Activated T-cell treated with anti-CD3 and anti-CD28 coated beads for 4 hours (primary cell): ENCODE data around the gene NDUFS5.
"Not testable (repeated sequence)": the region's sequence is repeated elsewhere in the genome, so short reads cannot be mapped to it uniquely, and the experiment has no call there.

Experiments used
- DNase-seq: peaks from one replicate; pipeline ENCODE4 v3.0.0-alpha.2; 2020

Gene NDUFS5

DNA sequence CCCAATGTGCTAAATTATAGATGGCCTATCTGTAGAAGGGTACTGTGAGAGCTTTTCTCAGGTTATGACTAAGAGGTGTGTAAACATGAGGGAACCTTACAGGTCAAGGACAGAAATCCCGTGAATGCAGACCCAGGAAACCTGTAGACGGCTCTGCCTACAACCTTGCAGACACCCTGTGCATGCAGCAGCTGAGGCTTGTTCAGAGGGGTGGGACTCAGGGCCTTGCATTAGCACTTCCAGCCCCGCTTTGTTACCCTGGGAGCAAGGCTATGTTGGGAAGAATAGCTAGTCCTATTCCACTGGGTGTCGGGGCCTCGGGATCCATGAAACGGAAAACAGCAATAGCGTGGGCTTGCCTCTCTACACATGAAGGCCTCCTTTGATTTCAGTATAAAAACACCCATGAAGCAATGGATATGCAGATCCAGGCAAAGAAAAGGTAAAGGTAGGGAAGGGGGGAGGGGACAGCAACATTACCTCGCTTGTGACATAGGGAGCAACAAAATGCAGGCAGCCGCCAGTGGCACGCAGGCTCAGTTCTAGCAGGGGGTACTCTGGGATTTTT lies 9.5 kb upstream of the NDUFS5 start:
- no peak for DNase-seq

DNA sequence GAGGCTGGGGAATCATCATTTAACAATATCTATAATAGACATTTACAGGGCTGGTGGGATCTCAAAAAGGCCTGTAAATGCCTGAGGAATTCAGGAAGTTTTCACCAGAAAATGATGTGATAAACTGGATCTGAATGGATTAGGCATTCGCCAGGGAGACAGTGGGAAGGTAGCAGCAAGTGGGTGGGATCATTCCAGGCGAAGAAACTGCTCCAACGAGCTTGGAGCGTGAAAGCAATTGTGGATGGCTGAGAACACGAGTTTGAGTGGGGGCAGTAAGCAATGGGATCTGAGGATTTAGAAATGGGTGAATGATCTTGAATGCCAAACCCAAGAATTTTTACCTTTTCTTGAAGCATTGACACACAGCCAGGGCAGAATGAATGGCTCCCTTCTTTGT lies 8.9 kb upstream of the NDUFS5 start:
- DNase-seq = no peak

DNA sequence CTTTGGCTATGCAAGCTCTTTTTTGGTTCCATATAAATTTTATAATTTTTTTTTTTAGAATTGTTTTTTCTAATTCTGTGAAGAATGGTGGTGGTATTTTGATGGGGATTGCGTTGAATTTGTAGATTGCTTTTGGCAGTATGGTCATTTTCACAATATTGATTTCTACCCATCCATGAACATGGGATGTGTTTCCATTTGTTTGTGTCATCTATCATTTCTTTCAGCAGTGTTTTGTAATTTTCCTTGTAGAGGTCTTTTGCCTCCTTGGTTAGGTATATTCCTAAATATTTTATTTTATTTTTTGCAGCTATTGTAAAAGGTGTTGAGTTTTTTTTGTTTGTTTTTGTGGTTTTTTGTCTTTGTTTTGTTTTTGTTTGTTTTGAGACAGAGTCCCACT lies 5.7 kb upstream of the NDUFS5 start:
- not testable (repeated sequence) for DNase-seq

DNA sequence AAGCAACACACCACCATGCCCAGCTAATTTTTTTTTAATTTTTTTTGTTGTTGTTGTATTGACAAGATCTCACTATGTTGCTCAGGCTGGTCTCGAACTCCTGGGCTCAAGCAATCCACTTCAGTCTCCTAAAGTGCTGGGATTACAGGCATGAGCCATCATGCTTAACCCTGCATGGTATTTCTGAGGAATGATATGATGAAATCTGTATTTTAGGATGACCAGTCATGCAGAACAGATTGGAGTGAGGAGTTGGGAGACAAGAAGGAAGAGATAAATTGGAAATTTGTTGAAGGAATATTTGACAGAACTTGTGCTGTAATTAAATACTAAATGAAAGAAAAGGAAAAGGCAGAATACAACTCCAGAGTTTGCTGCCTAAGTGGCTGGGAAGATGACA lies 4.7 kb upstream of the NDUFS5 start:
- DNase-seq = no peak

DNA sequence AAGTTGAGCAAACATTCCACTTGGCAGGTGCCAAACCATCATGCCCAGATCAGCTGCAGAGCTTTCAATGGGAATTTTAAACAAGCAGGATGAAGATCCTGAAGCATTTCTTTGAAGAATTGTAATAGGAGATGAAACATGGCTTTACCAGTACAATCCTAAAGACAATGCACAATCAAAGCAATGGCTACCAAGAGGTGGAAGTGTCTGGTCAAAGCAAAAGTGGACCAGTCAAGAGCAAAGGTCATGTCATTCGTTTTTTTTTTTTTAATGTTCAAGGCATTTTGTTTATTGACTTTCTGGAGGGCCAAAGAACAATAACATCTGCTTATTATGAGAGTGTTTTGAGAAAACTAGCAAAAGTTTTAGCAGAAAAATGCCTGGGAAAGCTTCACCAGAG lies 3.0 kb upstream of the NDUFS5 start:
- DNase-seq = no peak

DNA sequence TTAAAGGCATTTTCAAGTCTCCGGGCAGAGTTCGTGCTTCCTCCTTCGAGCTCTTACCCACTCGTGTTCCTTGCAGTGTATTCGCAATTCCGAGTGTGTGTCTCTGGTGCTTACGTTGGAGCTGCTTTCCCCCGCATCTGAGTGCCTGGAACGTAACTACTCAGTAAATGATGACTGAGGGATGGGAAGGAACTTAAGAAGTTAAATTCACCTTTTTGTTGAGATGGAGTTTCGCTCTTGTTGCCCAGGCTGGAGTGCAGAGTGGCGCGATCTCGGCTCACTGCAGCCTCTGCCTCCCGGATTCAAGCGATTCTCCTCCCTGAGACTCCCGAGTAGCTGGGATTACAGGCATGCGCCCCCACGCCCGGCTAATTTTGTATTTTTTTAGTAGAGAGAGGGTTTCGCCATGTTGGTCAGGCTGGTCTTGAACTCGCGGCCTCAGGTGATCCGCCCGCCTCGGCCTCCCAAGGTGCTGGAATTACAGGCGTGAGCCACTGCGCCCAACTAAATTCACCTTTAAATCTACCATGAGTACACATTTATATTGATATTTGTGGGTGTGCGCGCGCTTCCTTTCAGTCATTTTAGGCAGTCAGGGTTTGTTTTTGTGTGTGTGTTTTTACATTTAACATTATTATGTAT lies 837 bp downstream of the NDUFS5 start:
- no peak for DNase-seq

DNA sequence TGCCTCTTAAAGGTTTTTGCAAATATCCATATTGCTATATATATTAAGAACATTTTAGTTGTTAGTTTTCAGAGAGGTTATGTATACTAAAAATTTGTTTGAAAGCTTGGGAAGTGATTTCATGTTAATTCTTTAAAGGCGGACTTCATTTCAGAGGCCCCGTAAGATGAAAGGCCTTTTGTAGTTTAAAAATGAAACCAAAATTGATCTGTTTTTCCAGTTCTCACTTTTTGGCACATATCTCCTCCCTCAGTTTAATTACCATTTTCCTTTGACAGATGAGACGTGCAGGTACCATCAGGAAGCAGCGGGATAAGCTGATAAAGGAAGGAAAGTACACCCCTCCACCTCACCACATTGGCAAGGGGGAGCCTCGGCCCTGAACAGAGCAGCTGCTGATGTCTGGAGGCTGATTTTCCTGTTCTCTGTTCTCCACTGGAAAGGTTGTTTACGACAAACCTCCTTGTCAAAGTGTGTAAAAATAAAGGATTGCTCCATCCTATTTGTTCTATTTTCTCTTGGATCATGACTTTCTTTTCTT lies 8.0 kb downstream of the NDUFS5 start:
- DNase-seq = no peak

DNA sequence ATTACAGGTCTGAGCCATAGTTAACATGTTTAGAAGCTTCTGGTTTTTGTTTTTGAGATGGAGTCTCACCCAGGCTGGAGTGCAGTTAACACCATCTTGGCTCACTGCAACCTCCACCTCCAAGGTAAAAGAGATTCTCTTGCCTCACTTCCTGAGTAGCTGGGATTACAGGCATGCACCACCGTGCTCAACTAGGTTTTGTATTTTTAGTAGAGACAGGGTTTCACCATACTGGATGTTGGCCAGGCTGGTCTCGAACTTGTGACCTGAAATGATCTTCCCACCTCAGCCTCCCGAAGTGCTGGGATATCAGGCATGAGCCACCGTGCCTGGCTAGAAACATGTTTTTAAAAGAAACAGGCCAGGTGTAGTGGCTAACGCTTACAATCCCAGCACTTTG lies 10.5 kb downstream of the NDUFS5 start:
- no peak for DNase-seq

DNA sequence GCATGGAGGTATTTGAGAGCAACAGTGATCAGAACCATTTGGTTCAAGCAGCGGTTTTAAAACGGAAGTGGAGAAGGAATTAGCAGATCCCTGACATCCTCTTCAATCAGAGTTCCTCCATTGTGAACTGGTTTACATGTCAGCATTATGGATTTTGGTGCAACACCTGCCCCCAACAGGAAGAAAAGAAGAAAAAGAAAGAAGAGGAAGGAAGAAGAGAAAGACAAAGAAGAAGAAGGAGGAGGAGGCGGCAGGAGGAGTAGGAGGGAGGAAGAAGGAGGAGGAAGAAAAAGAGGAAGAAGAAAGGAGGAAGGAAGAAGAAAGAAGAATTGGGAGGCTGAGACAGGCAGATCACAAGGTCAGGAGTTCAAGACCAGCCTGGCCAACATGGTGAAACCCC lies 17.4 kb downstream of the NDUFS5 start:
- DNase-seq = no peak

DNA sequence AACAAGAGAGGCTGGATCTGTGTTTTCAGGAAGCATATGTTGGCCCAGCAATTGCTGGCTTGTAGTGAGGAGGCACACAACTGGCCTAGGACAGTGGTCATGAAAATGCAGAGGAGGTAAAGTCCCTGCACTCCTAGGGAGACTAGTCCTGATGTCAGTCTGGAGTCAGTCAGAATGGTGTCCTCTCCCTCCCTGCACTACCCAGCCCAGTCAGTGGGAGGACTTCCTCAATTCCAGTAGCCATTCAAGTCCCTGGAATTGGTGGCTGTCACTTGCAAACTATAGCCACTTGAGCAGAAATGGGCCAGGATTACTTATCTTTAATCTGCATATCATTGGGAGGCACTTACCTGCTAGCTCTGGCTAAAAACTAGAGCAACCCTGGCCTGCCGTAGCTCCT lies 18.6 kb downstream of the NDUFS5 start:
- DNase-seq = no peak

DNA sequence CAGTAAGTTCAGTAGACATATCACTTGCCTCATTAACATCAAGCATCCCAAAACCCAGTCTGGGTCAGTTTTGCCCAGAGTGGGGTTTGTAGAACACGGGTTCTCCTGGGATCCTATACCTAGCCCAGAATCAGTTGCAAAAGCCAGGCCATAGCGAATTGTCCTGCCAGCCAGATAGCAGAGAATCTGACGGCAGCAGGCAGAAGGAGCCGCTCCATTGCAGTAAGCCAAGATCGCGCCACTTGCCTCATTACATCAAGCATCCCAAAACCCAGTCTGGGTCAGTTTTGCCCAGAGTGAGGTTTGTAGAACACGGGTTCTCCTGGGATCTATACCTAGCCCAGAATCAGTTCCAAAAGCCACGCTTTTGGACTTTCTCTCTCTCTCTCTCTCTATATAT lies 19.1 kb downstream of the NDUFS5 start:
- DNase-seq = no peak

DNA sequence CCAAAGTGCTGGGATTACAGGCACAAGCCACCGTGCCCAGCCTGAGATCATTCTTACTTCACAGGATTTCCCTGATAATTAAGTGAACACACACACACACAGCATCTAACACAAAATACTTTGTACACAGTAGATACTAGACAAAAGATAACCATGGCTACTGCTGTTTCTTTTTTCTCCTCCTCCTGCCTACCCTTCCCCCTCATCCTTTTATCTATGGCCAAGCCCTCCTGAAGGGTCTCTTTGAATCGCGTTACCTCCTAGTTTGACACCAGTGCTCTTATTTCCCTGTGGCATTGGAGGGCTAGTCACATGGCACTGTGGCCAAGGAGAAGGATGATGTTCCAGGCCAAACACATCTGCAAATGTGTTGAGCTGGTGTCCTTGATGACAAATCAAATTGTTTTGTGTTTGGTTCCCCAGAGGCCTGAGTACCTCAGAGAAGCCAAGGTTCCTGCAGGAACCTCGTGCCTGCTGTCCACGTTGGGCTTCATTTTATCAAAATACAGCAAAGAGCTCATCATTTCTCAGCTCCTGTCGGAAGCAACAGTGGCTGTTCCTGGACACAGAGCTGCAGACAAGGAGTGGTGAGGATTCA lies 20.6 kb downstream of the NDUFS5 start:
- DNase-seq = no peak

DNA sequence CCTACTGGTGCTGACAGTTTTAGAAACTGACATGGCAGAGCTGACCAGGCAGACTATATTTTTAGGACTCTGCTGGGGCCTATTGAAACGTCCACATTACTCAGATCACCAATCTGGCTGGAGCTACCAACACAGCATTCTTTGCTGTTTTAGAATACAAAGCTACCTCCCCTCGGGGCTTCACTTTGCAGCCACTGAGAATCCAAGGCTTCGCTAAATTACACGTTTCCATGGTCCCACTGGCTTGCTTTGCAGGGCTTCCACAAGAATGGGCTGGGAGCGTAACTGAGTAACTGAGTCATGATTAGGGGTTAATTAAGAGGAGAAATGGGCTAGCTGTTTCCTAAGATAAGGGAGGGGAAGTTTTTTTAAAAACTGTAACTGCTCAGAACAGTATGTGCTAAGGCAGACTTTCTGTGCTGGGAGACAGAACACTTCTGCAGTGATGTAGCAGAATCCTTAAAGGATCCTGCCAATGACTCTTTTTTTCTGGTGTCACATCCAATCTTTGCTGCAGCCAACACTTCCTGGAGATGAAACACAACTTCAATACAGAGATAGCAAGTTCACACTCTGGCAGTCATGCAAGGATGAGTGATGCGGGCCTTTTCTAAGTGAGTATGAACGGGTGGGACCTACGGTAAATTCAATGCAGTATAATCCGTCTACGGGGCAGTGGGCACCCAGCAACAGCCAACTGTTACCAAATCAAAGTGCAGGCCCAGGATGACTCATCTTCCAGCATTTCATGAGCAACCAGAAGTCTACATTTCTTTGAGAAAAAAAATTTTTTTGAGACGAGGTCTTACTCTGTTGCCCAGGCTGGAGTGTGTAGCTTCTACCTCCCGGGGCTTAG lies 21.5 kb downstream of the NDUFS5 start:
- no peak for DNase-seq

DNA sequence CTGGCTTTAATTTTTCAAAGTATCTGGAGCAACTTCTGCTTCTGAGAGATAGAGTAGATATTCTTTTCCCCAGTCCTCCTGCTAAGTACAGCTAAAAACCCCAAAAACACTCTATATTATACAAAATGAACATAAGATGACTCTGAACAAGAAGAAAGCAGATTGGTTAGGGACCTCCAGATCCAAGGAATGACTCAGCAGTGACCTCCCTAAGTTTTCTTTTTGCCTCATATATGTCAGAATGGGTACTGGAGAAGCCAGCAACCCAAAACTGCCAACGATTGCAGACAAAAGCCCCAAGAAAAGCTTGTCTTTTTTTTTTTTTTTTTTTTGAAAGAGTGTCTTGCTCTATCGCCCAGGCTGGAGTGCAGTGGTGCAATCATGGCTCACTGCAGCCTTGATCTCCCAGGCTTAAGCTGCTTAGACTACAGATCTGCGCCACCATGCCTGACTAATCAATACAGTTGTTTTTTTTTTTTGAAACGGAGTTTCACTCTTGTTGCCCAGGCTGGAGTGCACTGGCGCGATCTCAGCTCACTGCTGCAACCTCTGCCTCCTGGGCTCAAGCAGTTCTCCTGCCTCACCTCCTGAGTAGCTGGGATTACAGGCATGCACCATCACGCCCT lies 22.7 kb downstream of the NDUFS5 start:
- no peak for DNase-seq

DNA sequence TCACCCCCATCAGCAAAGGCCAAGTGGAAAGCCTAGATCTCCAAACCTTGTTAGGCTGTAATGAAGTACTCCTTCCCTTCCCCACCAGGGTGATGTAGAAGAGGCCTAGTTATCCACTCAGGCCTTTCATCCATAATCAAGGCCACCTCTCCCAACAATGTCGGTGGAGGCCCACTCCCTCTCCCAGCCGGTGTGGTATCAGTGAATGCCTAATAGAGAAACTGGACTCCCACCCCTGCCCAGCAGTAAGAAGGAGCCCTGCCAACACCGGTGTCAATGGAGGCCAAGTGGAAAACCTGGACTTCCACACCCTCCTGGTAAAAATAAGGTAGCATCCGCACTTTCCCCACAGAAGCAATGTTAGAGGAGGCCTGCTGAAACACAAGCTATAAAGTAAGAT lies 23.9 kb downstream of the NDUFS5 start:
- no peak for DNase-seq

DNA sequence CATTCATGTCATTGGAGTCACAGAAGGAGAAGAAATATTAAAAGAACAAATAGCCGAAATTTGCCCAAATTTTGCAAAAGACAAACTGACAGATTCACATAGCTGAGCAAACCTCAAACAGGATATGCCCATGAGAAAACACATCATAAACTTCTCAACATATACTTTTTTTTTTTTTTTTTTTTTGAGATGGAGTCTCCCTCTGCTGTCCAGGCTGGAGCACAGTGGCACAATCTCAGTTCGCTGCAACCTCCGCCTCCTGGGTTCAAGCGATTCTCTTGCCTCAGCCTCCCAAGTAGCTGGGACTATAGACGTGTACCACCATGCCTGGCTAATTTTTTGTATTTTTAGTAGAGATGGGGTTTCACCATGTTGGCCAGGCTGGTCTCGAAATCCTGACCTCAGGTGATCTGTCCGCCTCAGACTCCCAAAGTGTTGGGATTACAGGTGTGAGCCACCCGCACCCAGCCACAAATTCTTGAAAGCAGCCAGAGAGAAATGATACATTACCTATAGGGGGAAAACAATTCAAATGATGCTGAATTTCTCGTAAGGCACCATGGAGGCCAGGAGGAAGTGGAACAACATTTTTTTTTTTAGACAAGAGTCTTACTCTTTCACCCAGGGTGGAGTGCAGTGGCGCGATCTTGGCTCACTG lies 25.2 kb downstream of the NDUFS5 start:
- not testable (repeated sequence) for DNase-seq

DNA sequence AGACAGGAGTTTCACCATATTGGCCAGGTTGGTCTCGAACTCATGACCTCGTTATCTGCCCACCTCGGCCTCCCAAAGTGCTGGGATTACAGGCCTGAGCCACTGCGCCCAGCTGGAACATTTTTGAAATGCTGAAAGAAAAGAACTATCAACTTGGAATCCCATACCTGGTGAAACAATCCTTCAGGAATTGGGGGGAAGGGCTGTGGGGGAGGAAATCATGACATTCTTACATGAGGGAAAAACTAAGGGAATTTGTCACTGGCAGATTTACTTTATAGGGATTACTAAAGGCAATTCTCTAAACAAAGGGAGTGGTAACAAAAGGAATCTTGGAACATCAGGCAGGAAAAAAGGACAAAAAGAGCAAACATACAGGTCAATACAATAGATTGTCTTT lies 25.8 kb downstream of the NDUFS5 start:
- no peak for DNase-seq

DNA sequence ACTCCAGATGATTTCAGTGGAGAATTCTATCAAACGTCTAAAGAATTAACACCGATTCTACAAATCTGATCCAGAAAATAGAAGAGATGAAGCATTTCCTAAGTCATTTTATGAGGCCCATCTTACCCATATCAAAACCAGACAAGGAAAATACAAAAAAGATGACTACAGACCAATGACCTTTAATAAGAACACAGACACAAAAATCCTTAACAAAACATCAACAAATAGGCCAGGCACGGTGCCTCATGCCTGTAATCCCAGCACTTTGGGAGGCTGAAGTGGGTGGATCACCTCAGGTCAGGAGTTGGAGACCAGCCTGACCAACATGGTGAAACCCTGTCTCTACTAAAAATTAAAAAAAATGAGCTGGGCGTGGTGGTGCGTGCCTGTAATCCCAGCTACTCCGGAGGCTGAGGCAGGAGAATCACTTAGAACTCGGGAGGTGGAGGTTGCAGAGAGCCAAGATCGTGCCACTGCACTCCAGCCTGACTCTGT lies 29.1 kb downstream of the NDUFS5 start:
- not testable (repeated sequence) for DNase-seq

DNA sequence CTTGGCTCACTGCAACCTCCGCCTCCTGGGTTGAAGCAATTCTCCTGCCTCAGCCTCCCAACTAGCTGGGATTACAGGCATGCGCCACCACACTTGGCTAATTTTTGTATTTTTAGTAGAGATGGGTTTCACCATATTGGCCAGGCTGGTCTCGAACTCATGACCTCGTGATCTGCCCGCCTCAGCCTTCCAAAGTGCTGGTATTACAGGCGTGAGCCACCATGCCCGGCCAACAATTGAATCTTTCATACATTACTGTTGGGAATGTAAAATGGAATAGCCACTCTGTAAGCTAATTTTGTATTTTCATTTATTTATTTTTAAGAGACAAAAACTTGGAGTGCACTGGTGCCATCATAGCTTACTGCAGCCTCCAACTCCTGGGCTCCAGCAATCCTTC lies 35.4 kb downstream of the NDUFS5 start:
- not testable (repeated sequence) for DNase-seq

DNA sequence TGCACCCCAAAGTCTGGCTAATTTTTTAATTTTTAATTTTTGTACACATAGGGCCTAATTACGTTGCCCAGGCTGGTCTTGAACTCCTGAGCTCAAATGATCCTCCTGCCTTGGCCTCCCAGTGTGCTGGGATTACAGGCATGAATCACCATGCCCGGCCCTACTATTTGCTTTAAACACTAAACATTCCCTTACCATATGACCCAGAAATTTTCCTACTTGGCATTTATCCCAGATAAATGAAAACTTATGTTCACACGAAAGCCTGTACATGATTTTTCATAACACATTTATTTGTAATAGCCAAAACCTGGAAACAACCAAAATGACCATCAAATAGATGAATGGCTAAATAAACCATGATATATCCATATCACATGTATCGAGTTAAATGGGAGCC lies 35.8 kb downstream of the NDUFS5 start:
- no peak for DNase-seq

DNA sequence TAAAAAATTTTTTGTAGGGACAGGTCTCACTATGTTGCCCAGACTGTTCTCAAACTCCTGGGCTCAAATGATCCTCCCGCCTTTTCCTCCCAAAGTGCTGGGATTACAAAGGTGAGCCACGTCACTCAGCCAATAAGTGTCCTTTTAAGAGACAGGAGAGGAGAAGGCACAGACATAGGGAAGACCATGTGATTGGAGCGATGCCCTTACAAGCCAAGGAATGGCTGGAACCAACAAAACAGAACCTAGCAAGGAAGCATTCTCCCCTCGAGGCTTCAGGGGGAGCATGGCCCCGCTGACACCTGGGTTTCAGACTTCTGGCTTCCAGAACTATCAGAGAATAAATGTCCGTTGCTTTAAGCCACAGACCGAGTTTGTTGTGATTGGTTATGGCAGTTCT lies 37.0 kb downstream of the NDUFS5 start:
- DNase-seq = no peak

DNA sequence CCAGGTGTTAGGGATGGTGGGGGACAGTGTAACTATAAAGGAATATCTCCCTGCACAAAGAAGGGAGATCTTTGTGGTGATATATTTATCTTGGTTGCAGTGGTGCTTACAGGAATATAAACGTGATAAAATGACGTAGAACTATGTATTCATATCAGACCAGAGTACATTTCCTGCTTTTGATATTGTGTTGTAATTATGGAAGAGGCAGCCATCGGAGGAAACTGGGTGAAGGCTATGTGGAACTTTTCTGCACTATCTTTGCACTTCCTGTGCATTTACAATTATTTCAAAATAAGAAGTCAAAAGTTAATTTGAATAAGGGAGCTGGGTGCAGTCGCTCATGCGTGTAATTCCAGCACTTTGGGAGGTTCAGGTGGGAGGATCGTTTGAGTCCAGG lies 37.6 kb downstream of the NDUFS5 start:
- no peak for DNase-seq
